SJCRH30 (cell line): ENCODE results near the gene MVP. TPM values are rescaled to one million over a fixed set of nuclear protein-coding genes. Genes with fewer than 3 reads are reported as not detected.

Source experiments
- DNase-seq, 2 experiments: peaks; one replicate each; pipeline ENCODE4 v3.0.0-alpha.2; 2015 to 2020
- H3K27ac ChIP-seq: fragments of 250-450 bp; sonication (Bioruptor Pico); 2 replicates; pipeline ENCODE4 v1.5.1; 2020; ENCODE audit warnings: mild to moderate bottlenecking, moderate library complexity
- H3K27me3 ChIP-seq: fragments of 250-450 bp; sonication (Bioruptor Pico); 2 replicates; pipeline ENCODE4 v1.5.1; 2020; ENCODE audit warnings: mild to moderate bottlenecking, moderate library complexity
- H3K36me3 ChIP-seq: fragments of 250-450 bp; sonication (Bioruptor Pico); 2 replicates; pipeline ENCODE4 v1.5.1; 2020; ENCODE audit warnings: mild to moderate bottlenecking, moderate library complexity
- H3K4me1 ChIP-seq: fragments of 250-450 bp; sonication (Bioruptor Pico); 2 replicates; pipeline ENCODE4 v1.5.1; 2020; ENCODE audit warnings: mild to moderate bottlenecking, moderate library complexity
- H3K4me3 ChIP-seq: fragments of 250-450 bp; sonication (Bioruptor Pico); 2 replicates; pipeline ENCODE4 v1.5.1; 2020; ENCODE audit warnings: mild to moderate bottlenecking, moderate library complexity
- H3K9me3 ChIP-seq: fragments of 250-450 bp; sonication (Bioruptor Pico); replicated peaks from 2 replicates; pipeline ENCODE4 v1.5.1; 2020; ENCODE audit warnings: mild to moderate bottlenecking, moderate library complexity
- total RNA-seq: library from RNA; depleted of rRNA; stranded (reverse); fragments of >200 nt; shearing (Covaris generic); gene quantifications from 2 replicates; pipeline ENCODE4 v1.2.3, GENCODE V29; 2014

The MVP gene
- total RNA-seq, 1 experiment from 2014 or later, result 0.63 TPM

- Histone ChIP-seq H3K4me1 (peaks cover 17% of the 10 kb centered on the region), H3K27ac (no peak overlapping the region), H3K4me3 (no peak overlapping the region)
Measured at GRCh38 chr16:29809031-29809747, 11.1 kb upstream of the MVP start.

DNA sequence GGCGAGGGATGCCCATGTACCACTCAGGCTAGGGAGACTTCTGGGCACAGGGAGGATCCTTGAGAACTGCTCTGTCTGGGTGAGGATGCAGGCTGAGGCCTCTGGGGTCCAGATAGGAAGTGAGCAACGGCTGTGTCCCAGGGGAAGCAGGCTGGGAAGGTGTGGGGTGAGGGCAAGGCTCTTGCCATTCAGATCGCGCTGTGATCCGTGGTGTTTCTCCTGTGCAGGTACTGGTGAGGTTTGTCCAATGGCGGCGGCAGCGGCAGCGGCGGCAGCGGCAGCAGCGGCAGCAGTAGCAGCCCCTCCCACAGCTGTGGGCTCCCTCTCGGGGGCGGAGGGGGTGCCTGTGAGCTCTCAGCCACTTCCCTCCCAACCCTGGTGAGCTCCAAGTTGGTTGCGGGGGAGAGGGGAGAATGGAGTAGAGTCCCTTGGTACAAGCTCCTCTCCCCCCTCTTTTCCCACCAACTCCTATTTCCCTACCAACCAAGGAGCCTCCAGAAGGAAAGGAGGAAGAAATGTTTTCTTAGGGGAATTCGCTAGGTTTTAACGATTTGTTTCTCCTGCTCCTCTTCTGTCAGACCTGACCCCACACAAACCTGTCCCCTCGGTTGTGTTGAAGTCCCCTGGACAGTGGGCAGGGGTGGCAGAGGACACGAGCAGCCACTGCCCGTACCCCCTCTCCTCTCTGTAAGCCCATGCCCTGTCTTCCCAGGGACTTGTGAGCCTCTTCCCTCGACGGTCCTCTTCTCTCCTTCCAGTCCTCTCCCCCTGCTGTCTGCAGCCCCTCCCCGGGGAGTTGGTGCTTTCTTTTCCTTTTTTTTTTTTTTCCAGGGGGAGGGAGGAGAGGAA lies 10.2 kb upstream of the MVP start:
- Histone ChIP-seq H3K9me3 (no peaks in the 10 kb centered on the region), H3K4me1 (peaks cover 11% of the 10 kb centered on the region), H3K27ac (no peak overlapping the region), H3K27me3 (no peaks in the 10 kb centered on the region), H3K4me3 (no peak overlapping the region), H3K36me3 (peaks cover 20% of the 10 kb centered on the region)
- no peak for DNase-seq

More at GRCh38 chr16:29809031-29809747, 11.1 kb upstream of the MVP start:
- peaks cover 23% of the 10 kb centered on the region for H3K36me3 ChIP-seq
- no peak for DNase-seq
- H3K9me3 ChIP-seq, result no peaks in the 10 kb centered on the region
- H3K27me3 ChIP-seq, result no peaks in the 10 kb centered on the region

GRCh38 chr16:29810699-29811169 lies 9.5 kb upstream of the MVP start:
- Histone ChIP-seq H3K4me3 (no peak overlapping the region), H3K36me3 (peaks cover 20% of the 10 kb centered on the region), H3K27ac (no peak overlapping the region), H3K9me3 (no peaks in the 10 kb centered on the region), H3K27me3 (no peaks in the 10 kb centered on the region), H3K4me1 (peaks cover 11% of the 10 kb centered on the region)
- DNase-seq, result no peak

- peak; percentile 97 to 98 for DNase-seq
- Histone ChIP-seq H3K4me3 (peak overlapping the region; percentile 58), H3K27me3 (no peaks in the 10 kb centered on the region), H3K9me3 (no peaks in the 10 kb centered on the region), H3K4me1 (peaks cover 11% of the 10 kb centered on the region), H3K36me3 (peaks cover 20% of the 10 kb centered on the region), H3K27ac (peak overlapping the region; percentile 16; the same call in 1 of the 2 replicates)
Measured at GRCh38 chr16:29811170-29811895, 8.9 kb upstream of the MVP start.

DNA sequence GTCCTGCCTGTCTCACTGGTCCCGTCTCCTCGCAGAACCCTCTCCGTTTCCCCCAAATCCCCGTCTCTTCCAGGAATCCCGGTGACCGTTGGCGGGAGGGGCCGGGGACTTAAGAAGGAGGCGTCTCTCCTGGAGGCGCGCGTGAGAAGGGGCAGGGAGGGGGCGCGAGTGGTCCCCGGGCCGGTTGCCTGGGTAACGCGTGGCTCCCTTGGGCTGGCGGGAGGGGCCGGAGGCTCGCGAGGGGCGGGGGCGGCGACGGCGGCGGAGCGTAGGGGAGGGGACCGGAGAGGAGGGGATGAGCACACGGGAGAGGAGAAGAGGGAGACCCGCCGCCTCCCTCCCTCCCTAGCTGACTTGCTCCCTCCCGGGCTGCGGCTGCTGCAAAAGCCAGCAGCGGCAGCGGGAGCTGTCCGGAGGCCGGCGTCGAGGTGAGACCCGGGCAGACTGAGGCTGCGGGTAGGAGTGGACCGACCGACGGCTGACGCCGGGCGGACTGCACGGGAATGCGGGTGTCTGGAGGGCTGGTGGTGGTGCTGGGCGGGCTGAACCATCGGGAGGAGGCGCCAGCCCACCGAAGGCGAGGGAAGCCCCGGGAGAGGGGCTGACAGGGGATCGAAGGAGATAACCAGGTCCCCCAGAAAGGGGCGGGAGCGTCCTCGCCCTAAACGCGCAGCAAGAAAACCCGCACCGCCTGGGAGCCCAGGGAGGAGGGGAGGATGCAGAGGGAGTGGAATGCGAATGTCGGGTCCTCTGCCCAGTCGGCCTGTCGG lies 8.2 kb upstream of the MVP start, which contains the start of gene PRRT2:
Gene PRRT2 (plus strand): TSS at position 298 of the 770 bp plus-strand sequence. CDS start 862 bp downstream, outside the sequence.
- H3K4me3 ChIP-seq, result peak within 1 kb of the TSS; percentile 58
- H3K4me1 ChIP-seq, result peaks cover 11% of the 10 kb centered on the region
- H3K9me3 ChIP-seq, result no peaks in the 10 kb centered on the region
- H3K27ac ChIP-seq, result peak within 1 kb of the TSS; percentile 16; the same call in 1 of the 2 replicates
- DNase-seq, result peak; percentile 49 to 60
- H3K27me3 ChIP-seq, result no peaks in the 10 kb centered on the region
- peaks cover 20% of the 10 kb centered on the region for H3K36me3 ChIP-seq

DNA sequence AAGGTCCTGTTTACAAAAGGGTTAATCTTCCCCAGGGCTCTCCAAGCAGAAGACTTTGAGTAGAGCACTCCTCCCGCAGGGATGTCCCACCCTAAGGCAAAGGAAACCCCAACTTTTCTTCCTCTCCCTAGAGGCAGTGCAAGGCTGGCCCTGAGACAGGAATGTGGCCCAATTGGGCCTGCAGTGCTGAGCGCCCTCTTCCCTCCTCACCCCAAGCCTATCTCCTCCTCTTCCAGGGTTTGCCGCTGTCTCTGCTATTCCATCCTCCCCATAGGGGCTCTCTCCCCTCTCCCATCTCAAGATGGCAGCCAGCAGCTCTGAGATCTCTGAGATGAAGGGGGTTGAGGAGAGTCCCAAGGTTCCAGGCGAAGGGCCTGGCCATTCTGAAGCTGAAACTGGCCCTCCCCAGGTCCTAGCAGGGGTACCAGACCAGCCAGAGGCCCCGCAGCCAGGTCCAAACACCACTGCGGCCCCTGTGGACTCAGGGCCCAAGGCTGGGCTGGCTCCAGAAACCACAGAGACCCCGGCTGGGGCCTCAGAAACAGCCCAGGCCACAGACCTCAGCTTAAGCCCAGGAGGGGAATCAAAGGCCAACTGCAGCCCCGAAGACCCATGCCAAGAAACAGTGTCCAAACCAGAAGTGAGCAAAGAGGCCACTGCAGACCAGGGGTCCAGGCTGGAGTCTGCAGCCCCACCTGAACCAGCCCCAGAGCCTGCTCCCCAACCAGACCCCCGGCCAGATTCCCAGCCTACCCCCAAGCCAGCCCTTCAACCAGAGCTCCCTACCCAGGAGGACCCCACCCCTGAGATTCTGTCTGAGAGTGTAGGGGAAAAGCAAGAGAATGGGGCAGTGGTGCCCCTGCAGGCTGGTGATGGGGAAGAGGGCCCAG lies 7.3 kb upstream of the MVP start:
- no peaks in the 10 kb centered on the region for H3K27me3 ChIP-seq
- H3K4me1 ChIP-seq, result peaks cover 11% of the 10 kb centered on the region
- H3K36me3 ChIP-seq, result peaks cover 20% of the 10 kb centered on the region
- no peaks in the 10 kb centered on the region for H3K9me3 ChIP-seq
- no peak for DNase-seq
- H3K27ac ChIP-seq, result no peak overlapping the region
- peak overlapping the region; percentile 58 for H3K4me3 ChIP-seq

GRCh38 chr16:29813644-29814562 lies 6.4 kb upstream of the MVP start:
- peaks cover 11% of the 10 kb centered on the region for H3K36me3 ChIP-seq
- H3K27ac ChIP-seq, result no peak overlapping the region
- H3K9me3 ChIP-seq, result no peaks in the 10 kb centered on the region
- H3K4me1 ChIP-seq, result peaks cover 9% of the 10 kb centered on the region
- H3K4me3 ChIP-seq, result no peak overlapping the region
- H3K27me3 ChIP-seq, result no peaks in the 10 kb centered on the region
- no peak for DNase-seq

DNA sequence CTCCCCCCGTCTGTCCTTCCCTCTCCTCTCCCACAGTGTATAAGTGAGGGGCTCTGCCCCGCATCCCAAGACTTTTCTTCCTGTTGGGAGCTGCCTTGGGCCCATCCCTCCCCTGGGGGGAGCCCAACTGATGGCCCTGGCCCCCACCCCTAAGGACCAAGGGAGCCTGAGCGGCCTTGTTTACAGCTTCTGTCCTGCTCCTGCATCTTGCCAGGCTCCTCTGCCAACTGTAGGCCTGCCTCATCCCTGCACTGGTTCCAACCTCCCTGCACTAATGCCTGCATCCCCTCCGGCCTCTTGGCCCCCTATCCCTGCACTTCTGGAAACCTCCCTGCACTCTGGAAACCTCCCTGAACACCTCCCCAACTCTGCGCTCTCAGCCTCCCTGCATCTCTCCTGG lies 5.7 kb upstream of the MVP start:
- Histone ChIP-seq H3K4me1 (peaks cover 9% of the 10 kb centered on the region), H3K27ac (no peak overlapping the region), H3K9me3 (no peaks in the 10 kb centered on the region)

DNA sequence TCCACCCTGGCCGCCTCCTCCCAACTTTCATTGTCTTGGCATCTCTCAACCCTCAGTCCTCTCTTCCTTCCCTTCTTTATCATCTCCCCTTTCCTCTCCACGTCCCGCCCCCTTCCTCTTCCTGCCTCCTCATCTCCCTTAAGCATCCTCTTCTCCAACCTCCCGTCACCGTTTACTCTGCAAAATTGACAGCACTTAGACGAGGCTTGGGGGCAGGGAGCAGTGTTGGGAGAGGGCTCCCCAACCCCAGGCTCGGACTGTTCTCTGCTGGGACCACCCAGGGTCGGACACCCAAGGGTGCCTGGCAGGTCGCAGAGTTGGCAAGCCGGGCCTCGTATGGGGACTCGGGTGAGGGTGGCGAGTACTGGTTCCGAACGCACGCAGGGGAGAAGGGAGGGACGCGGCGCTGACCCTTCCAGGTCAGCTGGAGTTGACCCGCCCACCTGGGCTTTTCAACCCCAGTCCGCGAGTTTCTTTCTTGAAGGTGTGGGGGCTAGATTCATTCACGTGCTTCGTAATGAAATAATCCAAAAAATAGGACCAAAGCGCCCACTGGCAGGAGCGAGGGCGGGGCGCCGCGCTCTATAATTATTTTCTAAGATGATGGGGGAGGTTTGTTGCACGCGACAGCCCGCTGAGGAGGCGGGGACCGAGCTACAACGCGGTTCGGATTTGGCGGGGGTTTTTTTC lies 5.1 kb upstream of the MVP start:
- H3K9me3 ChIP-seq, result no peaks in the 10 kb centered on the region
- no peaks in the 10 kb centered on the region for H3K27me3 ChIP-seq
- peak overlapping the region; percentile 62 for H3K27ac ChIP-seq
- H3K4me1 ChIP-seq, result peaks cover 9% of the 10 kb centered on the region
- peaks cover 6% of the 10 kb centered on the region; the same call in 1 of the 2 replicates for H3K36me3 ChIP-seq
- H3K4me3 ChIP-seq, result peak overlapping the region; percentile 79
- no peak for DNase-seq

More for the DNA sequence above, 5.7 kb upstream of the MVP start:
- no peaks in the 10 kb centered on the region for H3K27me3 ChIP-seq
- H3K4me3 ChIP-seq, result no peak overlapping the region
- no peak for DNase-seq
- peaks cover 6% of the 10 kb centered on the region for H3K36me3 ChIP-seq

DNA sequence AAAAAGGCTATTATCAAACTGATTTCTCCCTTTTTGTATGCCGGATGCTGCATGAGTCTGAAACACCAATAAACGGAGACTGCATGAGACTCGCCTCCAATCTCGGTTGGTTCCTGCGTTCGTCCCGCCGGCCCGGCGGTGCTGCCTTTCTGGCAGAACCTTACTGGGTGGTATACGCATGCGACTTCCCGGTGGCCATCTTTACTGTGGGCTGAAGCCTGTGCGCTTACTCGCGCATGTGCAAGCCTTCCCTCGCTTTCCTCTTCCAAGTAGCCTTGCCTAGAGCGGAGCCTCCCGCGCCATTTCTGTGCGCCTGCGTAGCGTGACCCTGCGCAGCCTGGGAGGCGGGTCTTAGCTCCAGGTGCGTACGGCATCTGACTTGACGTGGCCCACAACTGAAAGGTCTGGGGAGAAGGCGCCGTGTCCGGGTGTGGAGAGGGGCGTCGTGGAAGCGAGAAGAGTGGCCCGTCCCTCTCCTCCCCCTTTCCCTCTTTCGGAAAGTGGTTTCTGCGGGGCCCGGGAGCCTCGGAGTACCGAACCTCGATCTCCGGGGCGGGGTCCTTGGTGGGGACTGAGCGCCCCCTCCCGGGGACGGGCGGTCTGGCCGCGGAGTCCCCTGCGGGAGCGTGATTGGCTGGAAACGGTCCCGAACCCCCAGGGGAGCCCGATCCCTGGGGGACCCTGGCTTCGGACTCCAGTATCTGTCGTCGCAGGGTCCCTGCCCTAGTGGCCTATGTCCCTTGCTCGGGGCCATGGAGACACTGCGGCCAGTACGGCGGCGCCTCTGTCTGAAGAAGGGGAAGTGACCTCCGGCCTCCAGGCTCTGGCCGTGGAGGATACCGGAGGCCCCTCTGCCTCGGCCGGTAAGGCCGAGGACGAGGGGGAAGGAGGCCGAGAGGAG lies 4.2 kb upstream of the MVP start, which contains the start of gene PAGR1:
Gene PAGR1 (plus strand): TSS at position 360 of the 901 bp plus-strand sequence. CDS start 374 bp downstream, at position 734.
- H3K4me3 ChIP-seq, result peak within 1 kb of the TSS; percentile 79
- peaks cover 13% of the 10 kb centered on the region for H3K4me1 ChIP-seq

More for the DNA sequence above, 4.2 kb upstream of the MVP start, which contains the start of gene PAGR1:
- peak within 1 kb of the TSS; percentile 62 for H3K27ac ChIP-seq
- H3K27me3 ChIP-seq, result no peaks in the 10 kb centered on the region
- no peaks in the 10 kb centered on the region for H3K9me3 ChIP-seq
- DNase-seq, result peak; percentile 97 to 98
- no peaks in the 10 kb centered on the region; the same call in 1 of the 2 replicates for H3K36me3 ChIP-seq
